ENCODE measurements around the gene TMEM82.

The TMEM82 gene

DNA sequence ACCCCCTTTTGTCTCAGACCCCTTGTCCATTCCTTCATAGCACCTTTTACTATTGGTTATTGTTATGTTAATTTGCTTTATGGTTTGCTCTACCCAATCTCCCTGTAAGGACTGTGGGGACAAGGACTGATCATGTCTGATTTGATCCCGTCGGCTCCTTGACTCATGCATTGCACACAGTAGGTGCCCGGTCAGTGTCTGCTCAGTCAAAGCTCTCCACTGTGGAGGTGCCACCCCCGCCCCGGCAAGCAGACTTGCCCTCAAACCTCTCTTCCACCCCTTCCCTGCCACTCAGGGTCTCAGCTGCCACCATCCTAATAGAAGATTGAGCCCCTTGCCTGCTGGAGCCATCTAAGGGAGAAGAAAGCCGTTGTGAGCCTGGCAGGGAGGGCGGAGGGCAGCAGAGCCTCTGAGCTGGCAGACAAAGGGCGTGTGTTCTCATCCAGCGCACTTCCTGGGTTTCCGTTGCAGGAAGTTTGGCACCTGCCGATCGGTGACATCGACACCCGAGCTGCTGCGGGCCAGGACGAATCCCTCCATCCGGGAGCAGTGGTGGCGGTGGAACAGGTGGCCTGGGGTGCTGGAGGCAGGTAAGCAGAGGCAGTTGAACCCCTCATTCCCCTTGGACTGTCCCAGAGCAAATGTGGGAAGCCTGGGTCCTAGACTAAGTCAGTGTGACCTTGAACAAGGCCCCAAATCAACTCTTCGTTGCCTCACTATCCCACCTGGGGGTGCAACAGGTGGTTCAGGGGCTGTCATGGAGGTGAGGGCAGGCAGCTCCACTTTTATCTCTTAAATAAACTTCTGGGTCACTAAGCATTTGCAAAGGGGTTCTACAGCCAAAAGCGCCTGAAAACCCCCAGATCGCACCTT, 14.1 kb downstream of the TMEM82 start:
- Histone ChIP-seq H3K27me3 (ENCODE audit: control insufficient read depth, insufficient read depth, low read length) (no peaks in the 10 kb centered on the region), H3K36me3 (ENCODE audit: control insufficient read depth, insufficient read depth, low read length) (no peaks in the 10 kb centered on the region), H3K9me3 (ENCODE audit: control insufficient read depth, insufficient read depth, low read length) (no peaks in the 10 kb centered on the region), H3K27ac (ENCODE audit: low read length) (no peak overlapping the region), H3K4me3 (ENCODE audit: low read length) (no peak overlapping the region), H3K4me1 (ENCODE audit: control insufficient read depth, insufficient read depth, low read length) (peaks cover 12% of the 10 kb centered on the region)
- no peak for DNase-seq (ENCODE audit: low read depth, low spot score)
- WGBS (ENCODE audit: insufficient coverage, insufficient read length): no CpG with 5 or more reads among the region's 21 CpGs

DNA sequence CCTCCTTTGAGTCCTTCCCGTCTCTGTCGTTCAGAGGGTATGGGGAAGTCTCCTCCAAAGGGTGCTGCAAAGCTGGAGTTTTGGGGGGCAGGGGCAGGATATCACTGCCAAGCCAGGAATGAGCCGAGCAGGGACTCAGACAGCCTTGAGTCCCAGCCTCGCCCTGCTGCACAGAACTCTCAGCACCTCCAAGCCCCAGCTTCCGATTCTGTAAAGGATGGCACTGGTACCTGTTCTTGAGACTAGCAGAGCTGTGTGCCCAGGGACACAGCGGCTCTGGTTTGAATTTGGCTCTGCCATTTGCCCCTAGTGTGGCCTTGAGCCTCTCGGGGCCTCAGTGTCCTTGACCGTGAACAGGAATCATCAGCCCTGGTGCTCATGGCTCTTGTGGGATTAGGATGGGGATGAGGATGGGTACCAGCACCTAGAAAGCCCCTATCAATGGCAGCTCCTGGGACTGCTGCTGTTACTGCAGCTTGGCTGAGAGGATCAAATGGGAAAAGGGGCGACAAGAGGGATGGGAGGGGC, 14.8 kb downstream of the TMEM82 start:
- no peaks in the 10 kb centered on the region for H3K9me3 ChIP-seq (ENCODE audit: control insufficient read depth, insufficient read depth, low read length)
- H3K27me3 ChIP-seq (ENCODE audit: control insufficient read depth, insufficient read depth, low read length): no peaks in the 10 kb centered on the region
- H3K4me3 ChIP-seq (ENCODE audit: low read length): no peak overlapping the region
- no CpG with 5 or more reads among the region's 9 CpGs for WGBS (ENCODE audit: insufficient coverage, insufficient read length)
- DNase-seq (ENCODE audit: low read depth, low spot score): no peak
- peaks cover 12% of the 10 kb centered on the region for H3K4me1 ChIP-seq (ENCODE audit: control insufficient read depth, insufficient read depth, low read length)
- no peaks in the 10 kb centered on the region for H3K36me3 ChIP-seq (ENCODE audit: control insufficient read depth, insufficient read depth, low read length)
- no peak overlapping the region for H3K27ac ChIP-seq (ENCODE audit: low read length)

- DNase-seq (ENCODE audit: low read depth, low spot score): no peak
- no peaks in the 10 kb centered on the region for H3K36me3 ChIP-seq (ENCODE audit: control insufficient read depth, insufficient read depth, low read length)
- H3K27me3 ChIP-seq (ENCODE audit: control insufficient read depth, insufficient read depth, low read length): no peaks in the 10 kb centered on the region
- H3K4me1 ChIP-seq (ENCODE audit: control insufficient read depth, insufficient read depth, low read length): peaks cover 12% of the 10 kb centered on the region
- H3K4me3 ChIP-seq (ENCODE audit: low read length): peak overlapping the region; percentile 94; the same call in 1 of the 2 replicates
- WGBS (ENCODE audit: insufficient coverage, insufficient read length): no CpG with 5 or more reads among the region's 24 CpGs
- no peaks in the 10 kb centered on the region for H3K9me3 ChIP-seq (ENCODE audit: control insufficient read depth, insufficient read depth, low read length)
- no peak overlapping the region for H3K27ac ChIP-seq (ENCODE audit: low read length)
These were observed 15.5 kb downstream of the TMEM82 start for GRCh38 chr1:15757575-15758342.

GRCh38 chr1:15758343-15758931, 16.1 kb downstream of the TMEM82 start, which contains the start of gene FBLIM1:
Gene FBLIM1, plus strand, starts transcription at chr1:15758795. Its CDS starts 6,189 bp downstream, at chr1:15764984.
- Histone ChIP-seq H3K9me3 (ENCODE audit: control insufficient read depth, insufficient read depth, low read length) (no peaks in the 10 kb centered on the region), H3K4me1 (ENCODE audit: control insufficient read depth, insufficient read depth, low read length) (peaks cover 12% of the 10 kb centered on the region), H3K36me3 (ENCODE audit: control insufficient read depth, insufficient read depth, low read length) (no peaks in the 10 kb centered on the region), H3K27ac (ENCODE audit: low read length) (no peak within 1 kb of the TSS), H3K4me3 (ENCODE audit: low read length) (peak within 1 kb of the TSS; percentile 94), H3K27me3 (ENCODE audit: control insufficient read depth, insufficient read depth, low read length) (no peaks in the 10 kb centered on the region)
- DNase-seq (ENCODE audit: low read depth, low spot score): no peak
- WGBS (ENCODE audit: insufficient coverage, insufficient read length): no CpG with 5 or more reads among the region's 58 CpGs

- Histone ChIP-seq H3K9me3 (ENCODE audit: control insufficient read depth, insufficient read depth, low read length) (no peaks in the 10 kb centered on the region), H3K27me3 (ENCODE audit: control insufficient read depth, insufficient read depth, low read length) (no peaks in the 10 kb centered on the region), H3K36me3 (ENCODE audit: control insufficient read depth, insufficient read depth, low read length) (peaks cover under 1% of the 10 kb centered on the region; the same call in 1 of the 2 replicates), H3K27ac (ENCODE audit: low read length) (no peak overlapping the region), H3K4me3 (ENCODE audit: low read length) (peak overlapping the region; percentile 94), H3K4me1 (ENCODE audit: control insufficient read depth, insufficient read depth, low read length) (peaks cover 12% of the 10 kb centered on the region)
- DNase-seq (ENCODE audit: low read depth, low spot score): no peak
- WGBS (ENCODE audit: insufficient coverage, insufficient read length): no CpG with 5 or more reads among the region's 58 CpGs
These were observed 16.8 kb downstream of the TMEM82 start for GRCh38 chr1:15758953-15759661.

GRCh38 chr1:15760520-15761211, 18.4 kb downstream of the TMEM82 start:
- H3K9me3 ChIP-seq (ENCODE audit: control insufficient read depth, insufficient read depth, low read length): no peaks in the 10 kb centered on the region
- DNase-seq (ENCODE audit: low read depth, low spot score): no peak

GRCh38 chr1:15761366-15762128, 19.2 kb downstream of the TMEM82 start:
- H3K9me3 ChIP-seq (ENCODE audit: control insufficient read depth, insufficient read depth, low read length): no peaks in the 10 kb centered on the region
- no peak for DNase-seq (ENCODE audit: low read depth, low spot score)
- peaks cover 6% of the 10 kb centered on the region for H3K4me1 ChIP-seq (ENCODE audit: control insufficient read depth, insufficient read depth, low read length)
- WGBS (ENCODE audit: insufficient coverage, insufficient read length): no CpG with 5 or more reads among the region's 8 CpGs
- no peak overlapping the region for H3K4me3 ChIP-seq (ENCODE audit: low read length)
- H3K27ac ChIP-seq (ENCODE audit: low read length): no peak overlapping the region
- peaks cover 19% of the 10 kb centered on the region for H3K36me3 ChIP-seq (ENCODE audit: control insufficient read depth, insufficient read depth, low read length)
- H3K27me3 ChIP-seq (ENCODE audit: control insufficient read depth, insufficient read depth, low read length): no peaks in the 10 kb centered on the region

More at GRCh38 chr1:15760520-15761211, 18.4 kb downstream of the TMEM82 start:
- Histone ChIP-seq H3K4me1 (ENCODE audit: control insufficient read depth, insufficient read depth, low read length) (peaks cover 12% of the 10 kb centered on the region), H3K36me3 (ENCODE audit: control insufficient read depth, insufficient read depth, low read length) (peaks cover 14% of the 10 kb centered on the region), H3K27ac (ENCODE audit: low read length) (no peak overlapping the region), H3K27me3 (ENCODE audit: control insufficient read depth, insufficient read depth, low read length) (no peaks in the 10 kb centered on the region), H3K4me3 (ENCODE audit: low read length) (no peak overlapping the region)
- no CpG with 5 or more reads among the region's 12 CpGs for WGBS (ENCODE audit: insufficient coverage, insufficient read length)

- H3K4me1 ChIP-seq (ENCODE audit: control insufficient read depth, insufficient read depth, low read length): no peaks in the 10 kb centered on the region
- peaks cover 24% of the 10 kb centered on the region for H3K36me3 ChIP-seq (ENCODE audit: control insufficient read depth, insufficient read depth, low read length)
- DNase-seq (ENCODE audit: low read depth, low spot score): no peak
- no peak overlapping the region for H3K27ac ChIP-seq (ENCODE audit: low read length)
- no peak overlapping the region for H3K4me3 ChIP-seq (ENCODE audit: low read length)
- H3K27me3 ChIP-seq (ENCODE audit: control insufficient read depth, insufficient read depth, low read length): no peaks in the 10 kb centered on the region
- no CpG with 5 or more reads among the region's 10 CpGs for WGBS (ENCODE audit: insufficient coverage, insufficient read length)
- H3K9me3 ChIP-seq (ENCODE audit: control insufficient read depth, insufficient read depth, low read length): no peaks in the 10 kb centered on the region
These were observed 20.2 kb downstream of the TMEM82 start for GRCh38 chr1:15762546-15762945.

GRCh38 chr1:15764269-15764764, 22.0 kb downstream of the TMEM82 start:
- no peaks in the 10 kb centered on the region for H3K4me1 ChIP-seq (ENCODE audit: control insufficient read depth, insufficient read depth, low read length)
- H3K9me3 ChIP-seq (ENCODE audit: control insufficient read depth, insufficient read depth, low read length): no peaks in the 10 kb centered on the region
- WGBS (ENCODE audit: insufficient coverage, insufficient read length): no CpG with 5 or more reads among the region's 10 CpGs
- H3K27me3 ChIP-seq (ENCODE audit: control insufficient read depth, insufficient read depth, low read length): no peaks in the 10 kb centered on the region
- no peak for DNase-seq (ENCODE audit: low read depth, low spot score)
- no peak overlapping the region for H3K4me3 ChIP-seq (ENCODE audit: low read length)
- H3K27ac ChIP-seq (ENCODE audit: low read length): no peak overlapping the region
- peaks cover 34% of the 10 kb centered on the region for H3K36me3 ChIP-seq (ENCODE audit: control insufficient read depth, insufficient read depth, low read length)

Measured in iPS DF 6.9 (cell line).